Prostate gland (tissue), 2 donors: ENCODE measurements around the gene THOC3.
"Not testable (repeated sequence)": the region's sequence is repeated elsewhere in the genome, so short reads cannot be mapped to it uniquely, and the experiment has no call there.

ENCODE experiments used
- CTCF ChIP-seq, 4 experiments: fragments of 200-600 bp in 2 of 4; fragments of 450-650 bp in 2 of 4; sonication (generic) in 2 of 4; IDR thresholded peaks; 1 replicate in 3 of 4; 2 replicates in 1 of 4; pipeline ENCODE4 v1.5.1; 2016 to 2019; ENCODE audit warnings: antibody characterized with exemption in 4 of 4, mild to moderate bottlenecking in 2 of 4, moderate library complexity in 2 of 4
- POLR2A ChIP-seq: fragments of 450-650 bp; IDR thresholded peaks from one replicate; pipeline ENCODE4 v1.6.1; 2016; ENCODE audit warnings: antibody characterized with exemption, mild to moderate bottlenecking

DNA sequence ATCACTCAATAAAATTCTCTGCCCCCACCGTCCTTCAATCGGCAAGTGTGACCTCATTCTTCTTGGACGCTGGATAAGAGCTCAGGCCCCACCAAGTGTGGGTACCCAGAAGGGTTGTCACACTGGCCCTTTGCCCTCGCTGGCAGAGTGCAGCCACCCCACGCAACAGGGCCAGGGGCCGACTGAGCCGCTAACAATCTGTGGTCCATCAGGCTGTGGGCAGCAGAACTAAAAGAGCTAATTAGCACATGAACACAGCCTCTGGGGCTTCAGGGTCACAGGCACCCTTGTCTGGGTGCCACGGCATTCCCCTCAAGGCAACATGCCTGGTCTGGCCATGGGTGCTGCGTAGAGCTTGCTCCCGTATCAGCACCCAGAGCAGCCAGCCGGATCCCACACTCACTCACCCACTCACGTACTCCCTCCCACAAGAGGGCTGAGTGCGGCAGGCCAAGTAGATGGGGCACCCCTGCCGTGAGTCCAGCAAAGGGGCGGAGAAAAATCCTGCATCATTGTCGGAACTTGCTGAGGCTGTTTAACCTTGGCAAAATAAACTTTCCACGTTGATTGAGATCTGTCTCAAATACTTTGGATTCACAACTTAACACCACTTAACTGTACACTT lies 11.4 kb upstream of the THOC3 start:
- not testable (repeated sequence) for TF ChIP-seq POLR2A; CTCF (IDR thresholded peaks at IDR 0.05)
